ENCODE measurements around the gene JAZF1. TPM values are rescaled to one million over a fixed set of nuclear protein-coding genes. Genes with fewer than 3 reads are reported as not detected.
A peak's percentile ranks its signal among the peaks of the same experiment; 100 is the strongest.
"Not testable (repeated sequence)": the region's sequence is repeated elsewhere in the genome, so short reads cannot be mapped to it uniquely, and the experiment has no call there.

Gene JAZF1
- total RNA-seq, 2 donors from 2014 or later: 13.9 to 16.5 TPM

DNA sequence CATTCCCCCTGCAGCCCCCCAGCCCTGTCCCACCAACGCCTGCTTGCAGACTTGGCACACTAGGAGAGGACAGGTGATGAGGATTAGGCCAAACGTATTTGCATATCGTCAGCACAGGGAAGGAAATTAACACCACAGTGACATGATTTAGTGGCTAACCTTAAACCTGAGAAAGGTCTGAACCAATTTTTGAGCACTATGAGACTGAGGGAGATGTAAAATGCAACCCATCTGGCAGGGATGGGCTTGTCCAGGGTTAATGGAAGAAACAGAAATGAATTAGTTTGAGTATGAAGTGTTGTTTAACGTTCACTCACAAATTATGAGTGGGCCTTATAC is 257.0 kb downstream of the JAZF1 start:
- Histone ChIP-seq H3K27ac (no peak overlapping the region), H3K27me3 (replicated peaks; ENCODE audit: insufficient read depth) (no peaks in the 10 kb centered on the region), H3K36me3 (no peaks in the 10 kb centered on the region), H3K9me3 (no peaks in the 10 kb centered on the region), H3K4me1 (ENCODE audit: control insufficient read depth in 1 of 2, low read depth in 2 of 2) (no peaks in the 10 kb centered on the region), H3K4me3 (no peak overlapping the region)
- no peak for DNase-seq (ENCODE audit: low spot score)
- ATAC-seq (ENCODE audit: insufficient number of reproducible peaks, low FRiP score, low read depth): no peak
- TF ChIP-seq, protein P1, sequence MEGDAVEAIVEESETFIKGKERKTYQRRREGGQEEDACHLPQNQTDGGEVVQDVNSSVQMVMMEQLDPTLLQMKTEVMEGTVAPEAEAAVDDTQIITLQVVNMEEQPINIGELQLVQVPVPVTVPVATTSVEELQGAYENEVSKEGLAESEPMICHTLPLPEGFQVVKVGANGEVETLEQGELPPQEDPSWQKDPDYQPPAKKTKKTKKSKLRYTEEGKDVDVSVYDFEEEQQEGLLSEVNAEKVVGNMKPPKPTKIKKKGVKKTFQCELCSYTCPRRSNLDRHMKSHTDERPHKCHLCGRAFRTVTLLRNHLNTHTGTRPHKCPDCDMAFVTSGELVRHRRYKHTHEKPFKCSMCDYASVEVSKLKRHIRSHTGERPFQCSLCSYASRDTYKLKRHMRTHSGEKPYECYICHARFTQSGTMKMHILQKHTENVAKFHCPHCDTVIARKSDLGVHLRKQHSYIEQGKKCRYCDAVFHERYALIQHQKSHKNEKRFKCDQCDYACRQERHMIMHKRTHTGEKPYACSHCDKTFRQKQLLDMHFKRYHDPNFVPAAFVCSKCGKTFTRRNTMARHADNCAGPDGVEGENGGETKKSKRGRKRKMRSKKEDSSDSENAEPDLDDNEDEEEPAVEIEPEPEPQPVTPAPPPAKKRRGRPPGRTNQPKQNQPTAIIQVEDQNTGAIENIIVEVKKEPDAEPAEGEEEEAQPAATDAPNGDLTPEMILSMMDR (IDR thresholded peaks at IDR 0.05): no peak

- ATAC-seq (ENCODE audit: insufficient number of reproducible peaks, low FRiP score, low read depth) (no peak), DNase-seq (ENCODE audit: low spot score) (no peak)
- H3K36me3 ChIP-seq: no peaks in the 10 kb centered on the region
- TF ChIP-seq, protein P1 (IDR thresholded peaks at IDR 0.05): no peak
- no peaks in the 10 kb centered on the region for H3K9me3 ChIP-seq
- no peak overlapping the region for H3K27ac ChIP-seq
- no peak overlapping the region for H3K4me3 ChIP-seq
- H3K27me3 ChIP-seq (replicated peaks; ENCODE audit: insufficient read depth): no peaks in the 10 kb centered on the region
- H3K4me1 ChIP-seq (ENCODE audit: control insufficient read depth in 1 of 2, low read depth in 2 of 2): no peaks in the 10 kb centered on the region
These were observed 257.5 kb downstream of the JAZF1 start for GRCh38 chr7:27922907-27923641.

DNA sequence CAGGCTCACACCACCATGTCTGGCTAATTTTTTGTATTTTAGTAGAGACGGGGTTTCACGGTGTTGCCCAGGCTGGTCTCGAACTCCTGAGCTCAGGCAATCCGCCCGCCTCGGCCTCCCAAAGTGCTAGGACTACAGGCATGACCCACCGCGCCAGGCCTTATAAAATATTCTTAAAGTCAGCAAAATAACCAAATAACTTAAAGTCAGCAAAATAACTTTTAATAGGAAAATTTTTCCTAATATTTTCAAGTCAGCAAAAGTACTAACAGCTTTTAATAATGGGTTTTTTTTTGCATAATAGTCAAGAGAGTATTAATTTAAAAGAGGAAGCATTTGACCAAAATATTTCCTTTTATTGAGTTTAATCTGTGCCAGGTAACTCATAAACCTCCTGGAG is 258.2 kb downstream of the JAZF1 start:
- H3K9me3 ChIP-seq; H3K27me3 ChIP-seq (replicated peaks; ENCODE audit: insufficient read depth); DNase-seq (ENCODE audit: low spot score); H3K4me3 ChIP-seq; H3K36me3 ChIP-seq; H3K27ac ChIP-seq; ATAC-seq (ENCODE audit: insufficient number of reproducible peaks, low FRiP score, low read depth); H3K4me1 ChIP-seq (ENCODE audit: control insufficient read depth in 1 of 2, low read depth in 2 of 2): not testable (repeated sequence)

- no peak for DNase-seq (ENCODE audit: low spot score)
- Histone ChIP-seq H3K27ac (no peak overlapping the region), H3K9me3 (no peaks in the 10 kb centered on the region), H3K4me3 (no peak overlapping the region), H3K27me3 (replicated peaks; ENCODE audit: insufficient read depth) (no peaks in the 10 kb centered on the region), H3K4me1 (ENCODE audit: control insufficient read depth in 1 of 2, low read depth in 2 of 2) (no peaks in the 10 kb centered on the region), H3K36me3 (no peaks in the 10 kb centered on the region)
- ATAC-seq (ENCODE audit: insufficient number of reproducible peaks, low FRiP score, low read depth): no peak
- TF ChIP-seq, protein P1 (IDR thresholded peaks at IDR 0.05): peak; percentile 33
These were observed 259.3 kb downstream of the JAZF1 start for GRCh38 chr7:27921081-27921836.

DNA sequence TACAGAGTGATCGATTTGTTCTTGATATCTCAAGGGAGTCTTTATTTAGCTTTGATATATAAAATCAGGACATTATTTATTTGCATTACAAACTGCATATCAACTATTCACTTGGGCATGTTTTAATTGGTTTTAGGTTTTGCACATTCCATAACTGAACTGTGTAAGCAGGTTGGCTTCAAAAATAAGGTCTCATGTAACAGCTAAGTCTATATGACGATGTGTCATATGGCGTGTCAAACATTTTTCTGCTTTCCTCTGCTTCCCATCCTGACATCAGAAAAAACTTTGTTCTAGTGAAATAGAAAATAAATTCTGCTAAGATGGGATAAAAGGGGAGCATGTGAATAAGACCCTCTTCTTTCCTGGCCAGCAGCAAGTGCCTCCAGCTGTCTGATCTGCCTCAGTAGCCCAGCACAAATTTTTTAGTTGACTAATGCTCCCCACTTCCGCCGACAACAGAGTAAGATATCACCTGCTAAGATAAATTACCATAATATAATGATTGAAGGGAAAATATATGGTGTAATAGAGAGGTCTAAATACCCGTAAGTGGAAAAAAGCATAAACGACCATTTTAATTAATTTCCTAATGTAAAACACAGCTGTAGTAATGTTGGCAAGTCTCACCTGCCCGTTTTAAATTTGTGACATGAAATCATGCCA is 260.2 kb downstream of the JAZF1 start:
- Histone ChIP-seq H3K4me1 (ENCODE audit: control insufficient read depth in 1 of 2, low read depth in 2 of 2) (no peaks in the 10 kb centered on the region), H3K27me3 (replicated peaks; ENCODE audit: insufficient read depth) (no peaks in the 10 kb centered on the region), H3K36me3 (no peaks in the 10 kb centered on the region), H3K4me3 (no peak overlapping the region), H3K9me3 (no peaks in the 10 kb centered on the region), H3K27ac (no peak overlapping the region)
- no peak for DNase-seq (ENCODE audit: low spot score)
- ATAC-seq (ENCODE audit: insufficient number of reproducible peaks, low FRiP score, low read depth): no peak
- TF ChIP-seq, protein P1 (IDR thresholded peaks at IDR 0.05): no peak
